HCT116 (cell line): ENCODE results near the gene COL15A1. TPM values are rescaled to one million over a fixed set of nuclear protein-coding genes. Genes with fewer than 3 reads are reported as not detected.

Experiments
- ATAC-seq: fragments of 200-7000 bp; cut with Tn5 transposase; 2 replicates; pipeline ENCODE4 v1.9.1; 2020; ENCODE audit warnings: mild to moderate bottlenecking, moderate library complexity
- BruUV-seq: library from RNA; stranded (reverse); fragments of 400-500 nt; replicated peaks from 2 replicates; lab custom pipeline; 2021; lab: Mats Ljungman, UMichigan
- CTCF ChIA-PET: fragments of 300-600 bp; sonication (Branson Sonifier 250); formaldehyde crosslinking; loops from one replicate; lab custom pipeline; 2021; ENCODE audit warnings: antibody characterized with exemption; lab: Charles Lee
- POLR2A ChIA-PET: fragments of 300-600, 350-600 bp; sonication (Branson Sonifier 250); formaldehyde crosslinking; loops from one replicate; lab custom pipeline; 2021; ENCODE audit warnings: antibody characterized with exemption; lab: Charles Lee
- RAD21 ChIA-PET, 2 experiments: fragments of 300-600 bp; sonication (Branson Sonifier 250); formaldehyde crosslinking; loops; one replicate each; lab custom pipeline; 2023; ENCODE audit warnings: low total read pairs in 2 of 2; ENCODE audit not compliant: uncharacterized antibody in 2 of 2, unreplicated experiment in 2 of 2, low non-redundant PET in 1 of 2; lab: Charles Lee
- DNase-seq: peaks from one replicate; pipeline ENCODE4 v3.0.0-alpha.2; 2010; ENCODE audit warnings: low read depth, low spot score
- H2AFZ ChIP-seq: fragments of 200-600 bp; shearing (Covaris generic), sonication (generic); 2 replicates; pipeline ENCODE4 v1.6.1; 2017; ENCODE audit warnings: low read depth, mixed run types, mixed read lengths, antibody characterized with exemption, low read length; ENCODE audit not compliant: poor library complexity, severe bottlenecking
- H3K27ac ChIP-seq: 2 replicates; pipeline ENCODE4 v1.5.1; 2012; ENCODE audit warnings: low read depth, low read length
- H3K27me3 ChIP-seq: fragments of 200-600 bp; sonication (generic); 2 replicates; pipeline ENCODE4 v1.6.1; 2016; ENCODE audit warnings: mixed run types, low read length, mixed read lengths; ENCODE audit not compliant: insufficient read depth
- H3K36me3 ChIP-seq, 2 experiments: fragments of 200-500 bp in 1 of 2; fragments of 200-600 bp in 1 of 2; sonication (Bioruptor generic) in 1 of 2; sonication (generic) in 1 of 2; 2 replicates each; pipeline versions ENCODE4 v1.5.1 to v1.6.1; 2014 to 2016; ENCODE audit warnings: low read length in 2 of 2, inconsistent platforms in 1 of 2, mixed read lengths in 1 of 2, mixed run types in 1 of 2; ENCODE audit not compliant: insufficient read depth in 2 of 2, control insufficient read depth in 1 of 2
- H3K4me1 ChIP-seq, 2 experiments: fragments of 200-600 bp in 1 of 2; sonication (generic) in 1 of 2; 2 replicates each; pipeline versions ENCODE4 v1.5.1 to v1.6.1; 2012 to 2017; ENCODE audit warnings: low read length in 2 of 2, inconsistent platforms in 1 of 2, mild to moderate bottlenecking in 1 of 2, mixed read lengths in 1 of 2, mixed run types in 1 of 2, moderate library complexity in 1 of 2; ENCODE audit not compliant: insufficient read depth in 2 of 2, control insufficient read depth in 1 of 2
- H3K4me2 ChIP-seq: fragments of 200-600 bp; sonication (generic); 2 replicates; pipeline ENCODE4 v1.6.1; 2017; ENCODE audit warnings: mixed run types, low read length, mixed read lengths
- H3K4me3 ChIP-seq, 2 experiments: fragments of 200-600 bp in 1 of 2; sonication (generic) in 1 of 2; replicated peaks in 1 of 2; 2 replicates each; pipeline ENCODE4 v1.5.1; 2011 to 2016; ENCODE audit warnings: low read length in 2 of 2, control low read depth in 1 of 2, low read depth in 1 of 2, mild to moderate bottlenecking in 1 of 2, mixed read lengths in 1 of 2, mixed run types in 1 of 2
- H3K79me2 ChIP-seq: fragments of 200-600 bp; sonication (generic); 2 replicates; pipeline ENCODE4 v1.6.1; 2017; ENCODE audit warnings: mild to moderate bottlenecking, mixed run types, low read length, moderate library complexity, mixed read lengths; ENCODE audit not compliant: insufficient read depth
- H3K9ac ChIP-seq: fragments of 200-600 bp; sonication (generic); 2 replicates; pipeline ENCODE4 v1.6.1; 2016; ENCODE audit warnings: low read length, mixed read lengths
- H3K9me2 ChIP-seq: fragments of 200-600 bp; sonication (generic), shearing (Covaris generic); 2 replicates; pipeline ENCODE4 v1.6.1; 2017; ENCODE audit warnings: mixed run types, mild to moderate bottlenecking, moderate library complexity; ENCODE audit not compliant: insufficient read depth
- H3K9me3 ChIP-seq, 2 experiments: fragments of 200-500 bp in 1 of 2; fragments of 200-600 bp in 1 of 2; sonication (Bioruptor generic) in 1 of 2; sonication (generic) in 1 of 2; 2 replicates each; pipeline ENCODE4 v1.6.1; 2014 to 2017; ENCODE audit warnings: low read length in 2 of 2, mixed read lengths in 2 of 2, inconsistent platforms in 1 of 2, low read depth in 1 of 2, mild to moderate bottlenecking in 1 of 2, mixed run types in 1 of 2, moderate library complexity in 1 of 2; ENCODE audit not compliant: control insufficient read depth in 1 of 2, insufficient read depth in 1 of 2
- H4K20me1 ChIP-seq: fragments of 200-600 bp; sonication (generic), shearing (Covaris generic); 2 replicates; pipeline ENCODE4 v1.6.1; 2017; ENCODE audit warnings: mixed run types, mild to moderate bottlenecking, moderate library complexity; ENCODE audit not compliant: insufficient read depth
- EGR1 ChIP-seq: IDR thresholded peaks from 2 replicates; pipeline ENCODE4 v1.6.1; 2012; ENCODE audit warnings: low read depth
- ELF1 ChIP-seq: IDR thresholded peaks from 2 replicates; pipeline ENCODE4 v1.6.1; 2012; ENCODE audit warnings: low read depth, borderline replicate concordance
- SIN3A ChIP-seq: IDR thresholded peaks from 2 replicates; pipeline ENCODE4 v1.6.1; 2012; ENCODE audit warnings: low read depth
- YY1 ChIP-seq: IDR thresholded peaks from 2 replicates; pipeline ENCODE4 v1.6.1; 2011; ENCODE audit warnings: low read length, low read depth, moderate library complexity, mild to moderate bottlenecking; ENCODE audit not compliant: insufficient replicate concordance; ENCODE audit errors: extremely low read depth
- ZFX ChIP-seq: fragments of 450-650 bp; IDR thresholded peaks from 2 replicates; pipeline ENCODE4 v1.6.1; 2017
- intact Hi-C: fragments of 100-400 bp; cut with micrococcal nuclease; formaldehyde crosslinking; loops from 2 replicates; pipeline ENCODE4 v1.10.0; 2022
- total RNA-seq: library from RNA; stranded (reverse); gene quantifications from one replicate; pipeline ENCODE4 v1.2.1, GENCODE V29; 2021; ENCODE audit not compliant: unreplicated experiment
- TF ChIP-seq, protein P1 (sequence below), 3 experiments: fragments of 200-600 bp in 1 of 3; sonication (generic) in 1 of 3; IDR thresholded peaks in 2 of 3; conservative IDR thresholded peaks in 1 of 3; 2 replicates each; pipeline ENCODE4 v1.5.1; 2012 to 2017; ENCODE audit warnings: low read depth in 2 of 3, low read length in 2 of 3, antibody characterized with exemption in 1 of 3, borderline replicate concordance in 1 of 3, control low read depth in 1 of 3, mild to moderate bottlenecking in 1 of 3, mixed read lengths in 1 of 3, mixed run types in 1 of 3, moderate library complexity in 1 of 3; ENCODE audit not compliant: insufficient read depth in 1 of 3
- TF ChIP-seq, protein P2 (sequence below): IDR thresholded peaks from 2 replicates; pipeline ENCODE4 v1.6.1; 2012; ENCODE audit warnings: low read depth

COL15A1 gene
- total RNA-seq, 1 experiment from 2014 or later, result 0.15 TPM

DNA sequence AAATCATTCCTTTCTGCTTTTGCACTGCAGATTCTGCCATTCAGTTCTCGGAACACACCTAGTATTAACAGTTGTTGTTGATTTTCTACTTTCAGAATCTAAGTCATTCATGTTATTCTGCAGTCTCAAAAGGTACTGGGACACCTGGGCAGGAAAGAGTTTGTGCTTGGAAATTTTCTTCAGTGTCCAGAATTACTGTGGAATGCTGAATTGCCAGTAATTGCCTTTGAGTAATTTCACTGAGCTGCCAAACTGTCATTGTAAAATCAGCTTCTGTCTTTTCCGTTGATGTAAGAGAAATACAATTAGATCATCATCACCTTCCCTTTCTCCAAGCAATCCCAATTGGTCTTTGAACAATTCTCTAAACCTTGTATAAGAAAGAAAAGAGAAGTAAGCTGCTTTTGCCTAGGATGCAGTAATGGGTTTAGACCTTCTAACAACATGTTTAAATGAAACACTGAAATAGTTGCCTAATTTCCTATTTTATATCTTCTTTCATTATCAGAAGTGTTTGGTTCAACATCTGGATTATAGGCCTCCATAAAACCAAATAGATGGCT lies 85.5 kb downstream of the COL15A1 start:
- no peak overlapping the region for H3K4me3 ChIP-seq
- H3K9ac ChIP-seq, result no peak overlapping the region
- H3K27ac ChIP-seq, result no peak overlapping the region
- H2AFZ ChIP-seq, result no peak overlapping the region
- no peaks in the 10 kb centered on the region for H3K36me3 ChIP-seq
- TF ChIP-seq, protein P1, sequence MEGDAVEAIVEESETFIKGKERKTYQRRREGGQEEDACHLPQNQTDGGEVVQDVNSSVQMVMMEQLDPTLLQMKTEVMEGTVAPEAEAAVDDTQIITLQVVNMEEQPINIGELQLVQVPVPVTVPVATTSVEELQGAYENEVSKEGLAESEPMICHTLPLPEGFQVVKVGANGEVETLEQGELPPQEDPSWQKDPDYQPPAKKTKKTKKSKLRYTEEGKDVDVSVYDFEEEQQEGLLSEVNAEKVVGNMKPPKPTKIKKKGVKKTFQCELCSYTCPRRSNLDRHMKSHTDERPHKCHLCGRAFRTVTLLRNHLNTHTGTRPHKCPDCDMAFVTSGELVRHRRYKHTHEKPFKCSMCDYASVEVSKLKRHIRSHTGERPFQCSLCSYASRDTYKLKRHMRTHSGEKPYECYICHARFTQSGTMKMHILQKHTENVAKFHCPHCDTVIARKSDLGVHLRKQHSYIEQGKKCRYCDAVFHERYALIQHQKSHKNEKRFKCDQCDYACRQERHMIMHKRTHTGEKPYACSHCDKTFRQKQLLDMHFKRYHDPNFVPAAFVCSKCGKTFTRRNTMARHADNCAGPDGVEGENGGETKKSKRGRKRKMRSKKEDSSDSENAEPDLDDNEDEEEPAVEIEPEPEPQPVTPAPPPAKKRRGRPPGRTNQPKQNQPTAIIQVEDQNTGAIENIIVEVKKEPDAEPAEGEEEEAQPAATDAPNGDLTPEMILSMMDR (IDR thresholded peaks at IDR 0.05 in 2 of 3, conservative IDR thresholded peaks at IDR 0.05 in 1 of 3; ENCODE audit: borderline replicate concordance in 1 of 3, insufficient read depth in 1 of 3, low read depth in 2 of 3, low read length in 2 of 3), result no peak
- no peak for TF ChIP-seq SIN3A
- TF ChIP-seq, protein P2, sequence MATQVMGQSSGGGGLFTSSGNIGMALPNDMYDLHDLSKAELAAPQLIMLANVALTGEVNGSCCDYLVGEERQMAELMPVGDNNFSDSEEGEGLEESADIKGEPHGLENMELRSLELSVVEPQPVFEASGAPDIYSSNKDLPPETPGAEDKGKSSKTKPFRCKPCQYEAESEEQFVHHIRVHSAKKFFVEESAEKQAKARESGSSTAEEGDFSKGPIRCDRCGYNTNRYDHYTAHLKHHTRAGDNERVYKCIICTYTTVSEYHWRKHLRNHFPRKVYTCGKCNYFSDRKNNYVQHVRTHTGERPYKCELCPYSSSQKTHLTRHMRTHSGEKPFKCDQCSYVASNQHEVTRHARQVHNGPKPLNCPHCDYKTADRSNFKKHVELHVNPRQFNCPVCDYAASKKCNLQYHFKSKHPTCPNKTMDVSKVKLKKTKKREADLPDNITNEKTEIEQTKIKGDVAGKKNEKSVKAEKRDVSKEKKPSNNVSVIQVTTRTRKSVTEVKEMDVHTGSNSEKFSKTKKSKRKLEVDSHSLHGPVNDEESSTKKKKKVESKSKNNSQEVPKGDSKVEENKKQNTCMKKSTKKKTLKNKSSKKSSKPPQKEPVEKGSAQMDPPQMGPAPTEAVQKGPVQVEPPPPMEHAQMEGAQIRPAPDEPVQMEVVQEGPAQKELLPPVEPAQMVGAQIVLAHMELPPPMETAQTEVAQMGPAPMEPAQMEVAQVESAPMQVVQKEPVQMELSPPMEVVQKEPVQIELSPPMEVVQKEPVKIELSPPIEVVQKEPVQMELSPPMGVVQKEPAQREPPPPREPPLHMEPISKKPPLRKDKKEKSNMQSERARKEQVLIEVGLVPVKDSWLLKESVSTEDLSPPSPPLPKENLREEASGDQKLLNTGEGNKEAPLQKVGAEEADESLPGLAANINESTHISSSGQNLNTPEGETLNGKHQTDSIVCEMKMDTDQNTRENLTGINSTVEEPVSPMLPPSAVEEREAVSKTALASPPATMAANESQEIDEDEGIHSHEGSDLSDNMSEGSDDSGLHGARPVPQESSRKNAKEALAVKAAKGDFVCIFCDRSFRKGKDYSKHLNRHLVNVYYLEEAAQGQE, result no peak
- TF ChIP-seq ZFX, result no peak
- TF ChIP-seq EGR1, result no peak
- TF ChIP-seq ELF1, result no peak
- no peak for TF ChIP-seq YY1
- no peaks in the 10 kb centered on the region for H4K20me1 ChIP-seq
- no peaks in the 10 kb centered on the region for H3K79me2 ChIP-seq
- ATAC-seq, result no peak
- ChIA-PET POLR2A (no interaction called here), RAD21 (no interaction called here), CTCF (no interaction called here)
- intact Hi-C loops, result no loop called here
- no peak overlapping the region for H3K4me2 ChIP-seq
- BruUV-seq, result no TSS peak
- no peak for DNase-seq
- H3K9me3 ChIP-seq, result no peaks in the 10 kb centered on the region
- no peaks in the 10 kb centered on the region for H3K4me1 ChIP-seq
- H3K9me2 ChIP-seq, result no peaks in the 10 kb centered on the region
- 0 out of 2 replicates have a peak, but pooled peaks cover 3% of the 10 kb centered on the region for H3K27me3 ChIP-seq
